ENCODE measurements around the gene KRTAP12-3.

GRCh38 chr21:44616591-44616926 lies 41.2 kb upstream of the KRTAP12-3 start:
- no peak for TF ChIP-seq CTCF (IDR thresholded peaks at IDR 0.05)
- TF ChIP-seq POLR2A (IDR thresholded peaks at IDR 0.05): no peak

Measured in uterus (tissue), 2 donors.